HepG2 (cell line): ENCODE measurements around the gene RHBDL1. TPM values are rescaled to one million over a fixed set of nuclear protein-coding genes. Genes with fewer than 3 reads are reported as not detected.

Source experiments
- ATAC-seq: fragments of 200-7000 bp; cut with Tn5 transposase; 3 replicates; pipeline ENCODE4 v1.9.1; 2020; ENCODE audit warnings: mild to moderate bottlenecking, moderate library complexity
- BruUV-seq: library from RNA; stranded (reverse); fragments of 400-500 nt; replicated peaks from 2 replicates; lab custom pipeline; 2021; lab: Mats Ljungman, UMichigan
- CTCF ChIA-PET: fragments of 300-600 bp; formaldehyde crosslinking; extraction: SDS; loops from one replicate; lab custom pipeline; 2021; ENCODE audit warnings: low total read pairs, inconsistent platforms, low intra/inter-chr PET ratio; lab: Yijun Ruan, JAX
- POLR2A ChIA-PET: fragments of 350-600 bp; sonication (Branson Sonifier 250); formaldehyde crosslinking; loops from one replicate; lab custom pipeline; 2020; ENCODE audit warnings: antibody characterized with exemption, inconsistent platforms; lab: Yijun Ruan, JAX
- DNase-seq: peaks from one replicate; pipeline ENCODE4 v3.0.0-alpha.2; 2015; ENCODE audit warnings: low spot score
- FAIRE-seq: peaks from 3 replicates; lab custom pipeline; 2011; peaks lifted over from hg19 to GRCh38; lab: Jason Lieb, UNC
- H2AFZ ChIP-seq: one replicate; pipeline ENCODE4 v1.6.1; 2011; ENCODE audit warnings: low read length, inconsistent platforms
- H3K27ac ChIP-seq: fragments of 300-600 bp; 3 replicates; pipeline ENCODE4 v1.8.0; 2011; ENCODE audit warnings: mixed run types, mild to moderate bottlenecking, mixed read lengths, low read length, inconsistent platforms; ENCODE audit not compliant: insufficient read depth; ENCODE audit errors: extremely low read length
- H3K27me3 ChIP-seq, 2 experiments: fragments of 200-600 bp in 1 of 2; 2 replicates in 1 of 2; 3 replicates in 1 of 2; pipeline versions ENCODE4 v1.6.0 to v1.8.0; 2011; ENCODE audit warnings: low read length in 2 of 2, mild to moderate bottlenecking in 2 of 2, moderate library complexity in 2 of 2, inconsistent platforms in 1 of 2; ENCODE audit not compliant: insufficient read depth in 2 of 2, control insufficient read depth in 1 of 2
- H3K36me3 ChIP-seq, 2 experiments: fragments of 200-600 bp in 1 of 2; replicated peaks in 1 of 2; 2 replicates in 1 of 2; 3 replicates in 1 of 2; pipeline versions ENCODE4 v1.5.1 to v1.8.0; 2011; ENCODE audit warnings: low read length in 2 of 2, inconsistent platforms in 1 of 2; ENCODE audit not compliant: insufficient read depth in 2 of 2, control insufficient read depth in 1 of 2
- H3K4me1 ChIP-seq: 2 replicates; pipeline ENCODE4 v1.5.1; 2012; ENCODE audit warnings: low read length, inconsistent platforms; ENCODE audit not compliant: insufficient read depth
- H3K4me2 ChIP-seq: 2 replicates; pipeline ENCODE4 v1.6.0; 2011; ENCODE audit warnings: low read depth, low read length, inconsistent platforms
- H3K4me3 ChIP-seq, 3 experiments: fragments of 200-600 bp in 1 of 3; sonication (generic), shearing (Covaris generic) in 1 of 3; replicated peaks in 1 of 3; 2 replicates each; pipeline ENCODE4 v1.5.1; 2011 to 2016; ENCODE audit warnings: low read length in 3 of 3, inconsistent platforms in 2 of 3, low read depth in 2 of 3, mild to moderate bottlenecking in 2 of 3, control low read depth in 1 of 3, mixed read lengths in 1 of 3; ENCODE audit not compliant: insufficient read depth in 1 of 3
- H3K79me2 ChIP-seq: one replicate; pipeline ENCODE4 v1.6.1; 2011; ENCODE audit warnings: low read length, inconsistent platforms; ENCODE audit not compliant: insufficient read depth
- H3K9ac ChIP-seq: 2 replicates; pipeline ENCODE4 v1.6.0; 2011; ENCODE audit warnings: mild to moderate bottlenecking, low read depth, low read length, inconsistent platforms; ENCODE audit not compliant: insufficient read depth
- H3K9me3 ChIP-seq: 2 replicates; pipeline ENCODE4 v1.5.1; 2012; ENCODE audit warnings: mild to moderate bottlenecking, low read length
- H4K20me1 ChIP-seq: 2 replicates; pipeline ENCODE4 v1.6.0; 2011; ENCODE audit warnings: inconsistent platforms, mild to moderate bottlenecking, low read length, moderate library complexity; ENCODE audit not compliant: insufficient read depth
- CTCF ChIP-seq: sonication (generic); formaldehyde crosslinking; IDR thresholded peaks from 2 replicates; pipeline ENCODE4 v1.5.0; 2020; ENCODE audit warnings: mild to moderate bottlenecking, missing genetic modification reagents, moderate library complexity
- GABPB1 ChIP-seq: IDR thresholded peaks from 2 replicates; pipeline ENCODE4 v1.6.1; 2016; ENCODE audit warnings: mild to moderate bottlenecking, missing genetic modification reagents, moderate library complexity, missing compliant biosample characterization
- HNRNPL ChIP-seq: fragments of 200-400 bp; formaldehyde crosslinking; IDR thresholded peaks from 2 replicates; pipeline ENCODE4 v1.6.1; 2017; ENCODE audit warnings: mild to moderate bottlenecking, low read depth, low read length
- HNRNPLL ChIP-seq: fragments of 200-400 bp; formaldehyde crosslinking; IDR thresholded peaks from 2 replicates; pipeline ENCODE4 v1.6.1; 2017; ENCODE audit warnings: mild to moderate bottlenecking, low read depth, low read length; ENCODE audit not compliant: poor library complexity, severe bottlenecking
- HOXA3 ChIP-seq: sonication (generic); formaldehyde crosslinking; IDR thresholded peaks from 2 replicates; pipeline ENCODE4 v1.5.0; 2020; ENCODE audit warnings: missing genetic modification reagents
- STAG1 ChIP-seq: sonication (generic); formaldehyde crosslinking; IDR thresholded peaks from 2 replicates; pipeline ENCODE4 v1.4.0; 2020; ENCODE audit warnings: missing genetic modification reagents
- TMF1 ChIP-seq: sonication (generic); formaldehyde crosslinking; IDR thresholded peaks from 2 replicates; pipeline ENCODE4 v1.8.1; 2022; ENCODE audit warnings: low read depth, missing genetic modification reagents
- XRCC5 ChIP-seq: fragments of 200-400 bp; formaldehyde crosslinking; optimal IDR thresholded peaks from 2 replicates; pipeline ENCODE3; 2017; ENCODE audit warnings: mild to moderate bottlenecking, low read length
- ZNF142 ChIP-seq: sonication (generic); formaldehyde crosslinking; IDR thresholded peaks from 2 replicates; pipeline ENCODE4 v1.4.0; 2020; ENCODE audit warnings: missing genetic modification reagents
- ZNF574 ChIP-seq: sonication (generic); formaldehyde crosslinking; IDR thresholded peaks from 2 replicates; pipeline ENCODE4 v1.4.0; 2020; ENCODE audit warnings: missing genetic modification reagents
- WGBS: methylation state at CpG from one replicate; pipeline ENCODE4 v1.1.6; 2017; ENCODE audit warnings: low lambda C conversion rate; 5-methylcytosine and 5-hydroxymethylcytosine counted together
- in situ Hi-C: cut with HindIII; loops from 2 replicates; pipeline ENCODE4 v1.10.0; 2017; ENCODE audit warnings: low pct_unique_long_range_greater_than_20kb; ENCODE audit not compliant: extremely low pct_ligation_motif_present
- intact Hi-C: fragments of 100-400 bp; cut with micrococcal nuclease; formaldehyde crosslinking; loops from one replicate; pipeline ENCODE4 v1.10.0; 2022; ENCODE audit not compliant: unreplicated experiment
- polyA plus RNA-seq, 8 experiments: library from polyadenylated mRNA; depleted of rRNA in 3 of 8; stranded (reverse) in 7 of 8; unstranded in 1 of 8; fragments of >200 nt; fragmentation: Illumina TruSeq in 4 of 8; extraction: Trizol in 4 of 8; gene quantifications; 2 replicates each; pipeline versions ENCODE4 v1.2.1 to v1.2.3, GENCODE V29; 2011 to 2016; ENCODE audit warnings: low read depth in 4 of 8, missing spikeins in 1 of 8, mixed read lengths in 1 of 8; ENCODE audit not compliant: insufficient read depth in 1 of 8
- total RNA-seq, 5 experiments: library from RNA; depleted of rRNA; stranded (reverse); fragments of >200 nt; fragmentation: Illumina TruSeq; extraction: Trizol; gene quantifications; 2 replicates each; pipeline ENCODE4 v1.2.3, GENCODE V29; 2016; ENCODE audit warnings: low read depth in 1 of 5

Gene RHBDL1
- total and polyA plus RNA-seq, 2 of the 13 experiments (the other 11 are each of a cell fraction or from before 2014, with no cell fraction given), result 1.8 to 3.8 TPM

GRCh38 chr16:684961-685696 lies 9.7 kb downstream of the RHBDL1 start (continued):
- TF ChIP-seq ZNF142 (CRISPR knock-in tag), result no peak
- TF ChIP-seq, all 625 proteins: peak for 4

GRCh38 chr16:685967-686366 lies 10.5 kb downstream of the RHBDL1 start:
- Histone ChIP-seq H3K27ac (no peak overlapping the region), H3K9ac (no peak overlapping the region), H3K4me1 (peaks cover 31% of the 10 kb centered on the region), H3K9me3 (no peaks in the 10 kb centered on the region), H3K4me3 (no peak overlapping the region), H3K79me2 (peaks cover 15% of the 10 kb centered on the region), H3K4me2 (no peak overlapping the region), H2AFZ (no peak overlapping the region), H4K20me1 (0 out of 2 replicates have a peak, but pooled peaks cover 3% of the 10 kb centered on the region), H3K27me3 (no peaks in the 10 kb centered on the region; a peak in 1 of 5 replicates), H3K36me3 (peaks cover 11 to 20% of the 10 kb centered on the region in 2 experiments; a peak in 4 of 5 replicates)
- DNase-seq (peak; percentile 41), ATAC-seq (peak; percentile 63), FAIRE-seq (no peak)
- no TSS peak for BruUV-seq
- ChIA-PET POLR2A (interaction anchor here (1.2 kb wide), 1 partner anchor 34 kb away, joined by 3 read pairs; the partner anchor contains the start of gene ANTKMT), CTCF (interaction anchor here (1.1 to 1.5 kb wide), 2 partner anchors 18 to 75 kb away, joined by 3 to 4 read pairs; partner anchors contain the start of gene RHOT2)
- in situ Hi-C loops (no loop called here), intact Hi-C loops (no loop called here)
- WGBS, result 71% methylated on average over 8 of the region's 10 CpGs
- peak; percentile 63 for TF ChIP-seq XRCC5
- peak; percentile 25 for TF ChIP-seq HNRNPLL
- 0 out of 2 replicates have a peak, but pooled peaks have one; percentile 21 for TF ChIP-seq GABPB1 (CRISPR knock-in tag)
- TF ChIP-seq STAG1 (CRISPR knock-in tag), result peak; percentile 47
- TF ChIP-seq HOXA3 (CRISPR knock-in tag), result 0 out of 2 replicates have a peak, but pooled peaks have one; percentile 13
- no peak for TF ChIP-seq TMF1 (CRISPR knock-in tag)
- TF ChIP-seq ZNF574 (CRISPR knock-in tag), result peak; percentile 82
- peak; percentile 74 for TF ChIP-seq CTCF (CRISPR knock-in tag)
- TF ChIP-seq HNRNPL, result peak; percentile 91
